GM23338 (cell line): ENCODE measurements around the gene EXOC4.

Experiments
- EZH2 ChIP-seq: fragments of 200-600 bp; sonication (generic); IDR thresholded peaks from one replicate; pipeline ENCODE4 v1.8.0; 2017; ENCODE audit warnings: antibody characterized with exemption, mild to moderate bottlenecking, low read depth; ENCODE audit not compliant: unreplicated experiment
- JUNB ChIP-seq: IDR thresholded peaks from one replicate; pipeline ENCODE4 v1.6.1; 2016; ENCODE audit warnings: antibody characterized with exemption; ENCODE audit not compliant: unreplicated experiment
- ZNF331 ChIP-seq: fragments of 250-450 bp; sonication (Bioruptor Pico); IDR thresholded peaks from 2 replicates; pipeline ENCODE4 v1.5.0; 2020; ENCODE audit warnings: low read depth, mild to moderate bottlenecking, moderate library complexity

DNA sequence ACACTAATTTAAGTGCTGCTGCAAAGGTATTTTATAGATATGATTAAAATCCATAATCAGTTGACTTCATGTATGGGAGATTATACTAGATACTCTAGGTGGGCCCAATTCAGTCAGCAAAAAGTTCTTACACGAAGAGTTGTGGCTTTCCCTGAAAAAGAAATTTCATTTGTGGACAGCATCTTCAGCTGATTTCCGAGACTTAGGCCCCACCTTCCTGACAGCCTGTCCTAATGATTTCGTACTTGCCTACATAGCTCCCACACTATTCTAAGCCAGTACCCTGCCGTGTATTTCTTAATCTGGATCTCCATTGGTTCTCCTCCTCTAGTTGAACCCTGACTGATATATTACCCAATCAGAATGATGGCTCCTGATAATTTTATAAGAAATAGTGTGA is 297.9 kb downstream of the EXOC4 start:
- no peak for TF ChIP-seq JUNB
- no peak for TF ChIP-seq EZH2
- TF ChIP-seq ZNF331 (CRISPR knock-in tag) = no peak
